RWPE2 (cell line): Measurements from ENCODE around the gene GDNF.
A peak's percentile ranks its signal among the peaks of the same experiment; 100 is the strongest.
"Not testable (repeated sequence)": the region's sequence is repeated elsewhere in the genome, so short reads cannot be mapped to it uniquely, and the experiment has no call there.

Source experiments
- ATAC-seq: fragments of 200-7000 bp; cut with Tn5 transposase; 3 replicates; pipeline ENCODE4 v1.9.1; 2021; ENCODE audit warnings: low read depth
- DNase-seq: peaks from one replicate; pipeline ENCODE4 v3.0.0-alpha.2; 2020; ENCODE audit warnings: low spot score
- H3K27ac ChIP-seq: fragments of 450-650 bp; 2 replicates; pipeline ENCODE4 v1.5.1; 2017; ENCODE audit warnings: mild to moderate bottlenecking; ENCODE audit not compliant: poor library complexity, severe bottlenecking
- H3K27me3 ChIP-seq: fragments of 250-450 bp; sonication (Bioruptor Pico); 2 replicates; pipeline ENCODE4 v1.5.1; 2021; ENCODE audit warnings: mild to moderate bottlenecking, moderate library complexity; ENCODE audit not compliant: insufficient read depth, poor library complexity, severe bottlenecking
- H3K36me3 ChIP-seq: fragments of 250-450 bp; sonication (Bioruptor Pico); 2 replicates; pipeline ENCODE4 v1.5.1; 2020; ENCODE audit warnings: low read depth, mild to moderate bottlenecking, moderate library complexity
- H3K4me1 ChIP-seq: fragments of 250-450 bp; sonication (Bioruptor Pico); 2 replicates; pipeline ENCODE4 v1.5.1; 2021; ENCODE audit warnings: mild to moderate bottlenecking, moderate library complexity; ENCODE audit not compliant: insufficient read depth, poor library complexity, severe bottlenecking
- H3K4me3 ChIP-seq: fragments of 250-450 bp; sonication (Bioruptor Pico); 2 replicates; pipeline ENCODE4 v1.5.1; 2021; ENCODE audit warnings: mild to moderate bottlenecking, moderate library complexity; ENCODE audit not compliant: severe bottlenecking
- H3K9me3 ChIP-seq: fragments of 250-450 bp; sonication (Bioruptor Pico); 2 replicates; pipeline ENCODE4 v1.5.1; 2021; ENCODE audit warnings: mild to moderate bottlenecking, moderate library complexity; ENCODE audit not compliant: severe bottlenecking
- CTCF ChIP-seq: fragments of 450-650 bp; IDR thresholded peaks from one replicate; pipeline ENCODE4 v1.5.1; 2017; ENCODE audit warnings: mild to moderate bottlenecking, moderate library complexity; ENCODE audit not compliant: poor library complexity, severe bottlenecking

Gene GDNF

GRCh38 chr5:37806016-37806415 lies 33.8 kb downstream of the GDNF start:
- H3K36me3 ChIP-seq = no peaks in the 10 kb centered on the region
- no peaks in the 10 kb centered on the region for H3K27me3 ChIP-seq
- H3K27ac ChIP-seq = no peak overlapping the region
- TF ChIP-seq CTCF = no peak
- ATAC-seq (peak; percentile 26; the same call in 1 of the 3 replicates), DNase-seq (no peak)
- no peak overlapping the region for H3K4me3 ChIP-seq
- H3K4me1 ChIP-seq = peaks cover 7% of the 10 kb centered on the region
- no peaks in the 10 kb centered on the region for H3K9me3 ChIP-seq

GRCh38 chr5:37804401-37804800 lies 35.4 kb downstream of the GDNF start:
- ATAC-seq = no peak
- no peaks in the 10 kb centered on the region for H3K9me3 ChIP-seq
- H3K27ac ChIP-seq = no peak overlapping the region
- no peaks in the 10 kb centered on the region for H3K27me3 ChIP-seq
- H3K4me3 ChIP-seq = no peak overlapping the region
- no peak for TF ChIP-seq CTCF
- H3K4me1 ChIP-seq = no peaks in the 10 kb centered on the region
- DNase-seq = no peak
- H3K36me3 ChIP-seq = no peaks in the 10 kb centered on the region

GRCh38 chr5:37803487-37803886 lies 36.4 kb downstream of the GDNF start:
- DNase-seq (no peak), ATAC-seq (no peak)
- Histone ChIP-seq H3K27me3 (no peaks in the 10 kb centered on the region), H3K36me3 (no peaks in the 10 kb centered on the region), H3K9me3 (no peaks in the 10 kb centered on the region), H3K4me3 (no peak overlapping the region), H3K27ac (no peak overlapping the region), H3K4me1 (no peaks in the 10 kb centered on the region)
- TF ChIP-seq CTCF = no peak

- H3K36me3 ChIP-seq = no peaks in the 10 kb centered on the region
- no peaks in the 10 kb centered on the region for H3K9me3 ChIP-seq
- no peaks in the 10 kb centered on the region for H3K4me1 ChIP-seq
- no peak overlapping the region for H3K4me3 ChIP-seq
- H3K27ac ChIP-seq = no peak overlapping the region
- H3K27me3 ChIP-seq = no peaks in the 10 kb centered on the region
- DNase-seq (no peak), ATAC-seq (no peak)
- no peak for TF ChIP-seq CTCF
These were observed 38.3 kb downstream of the GDNF start for GRCh38 chr5:37801521-37801920.

- no peaks in the 10 kb centered on the region for H3K27me3 ChIP-seq
- peak; percentile 29; the same call in 1 of the 3 replicates for ATAC-seq
- H3K36me3 ChIP-seq = no peaks in the 10 kb centered on the region
- DNase-seq = no peak
- H3K27ac ChIP-seq = no peak overlapping the region
- no peaks in the 10 kb centered on the region for H3K4me1 ChIP-seq
- no peak for TF ChIP-seq CTCF
- H3K9me3 ChIP-seq = no peaks in the 10 kb centered on the region
- H3K4me3 ChIP-seq = no peak overlapping the region
These were observed 39.9 kb downstream of the GDNF start for GRCh38 chr5:37799865-37800421.

GRCh38 chr5:37796435-37796834 lies 43.4 kb downstream of the GDNF start:
- H3K4me3 ChIP-seq, H3K4me1 ChIP-seq, H3K36me3 ChIP-seq, ATAC-seq, H3K27ac ChIP-seq, H3K9me3 ChIP-seq, DNase-seq, H3K27me3 ChIP-seq: not testable (repeated sequence)

- H3K9me3 ChIP-seq, DNase-seq, ATAC-seq, H3K4me1 ChIP-seq, H3K36me3 ChIP-seq, H3K27ac ChIP-seq, H3K4me3 ChIP-seq, H3K27me3 ChIP-seq: not testable (repeated sequence)
These were observed 44.5 kb downstream of the GDNF start for GRCh38 chr5:37795292-37795691.
